ENCODE measurements around the gene PSKH1. TPM values are rescaled to one million over a fixed set of nuclear protein-coding genes. Genes with fewer than 3 reads are reported as not detected.

PSKH1 gene
- polyA plus RNA-seq, 1 donor from 2014 or later: 3.8 TPM

DNA sequence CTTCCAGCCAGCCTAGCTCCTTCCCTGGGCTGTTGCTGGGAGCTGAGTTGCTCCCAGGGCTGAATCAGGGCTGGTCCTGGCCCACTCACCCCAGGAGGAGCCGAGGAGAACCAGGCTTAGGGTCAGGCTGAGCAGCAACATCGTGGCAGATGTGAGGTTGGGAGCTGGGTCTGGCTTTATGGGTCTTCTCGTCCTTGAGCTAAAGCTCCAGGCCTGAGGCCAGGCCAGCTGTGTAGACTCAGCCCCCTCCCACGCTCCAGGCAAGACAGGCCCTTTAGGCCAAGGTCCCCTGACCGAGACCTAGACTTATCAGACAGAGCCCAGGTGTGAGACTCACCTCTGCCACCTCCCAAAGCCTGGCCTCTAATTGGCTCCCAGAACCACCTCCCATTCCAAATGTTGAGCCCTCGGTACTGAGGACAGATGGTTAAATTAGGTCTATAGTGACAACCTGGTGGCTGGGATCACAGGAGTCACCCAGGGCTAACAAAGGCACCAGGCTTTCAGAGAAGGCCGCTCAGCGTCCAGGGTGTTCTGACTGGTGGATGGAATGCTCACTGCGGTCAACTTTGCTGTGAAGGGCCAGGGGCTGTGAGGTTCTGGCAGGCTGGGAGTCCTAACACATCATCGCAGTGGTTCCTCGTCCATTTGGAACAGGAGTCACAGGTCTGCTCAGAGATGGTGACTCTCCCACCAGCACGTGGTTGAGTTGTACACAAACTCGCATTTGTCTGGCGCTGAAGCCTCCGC, 38.8 kb downstream of the PSKH1 start, which contains the start of gene CTRL:
Gene CTRL, minus strand, starts transcription at position 151 of the 750 bp plus-strand sequence. Its CDS starts 10 bp downstream, at position 141.
- H3K4me2 ChIP-seq (ENCODE audit: low read length): no peak within 1 kb of the TSS
- H4K20me1 ChIP-seq (ENCODE audit: insufficient read depth): no peaks in the 10 kb centered on the region
- H3K79me2 ChIP-seq (replicated peaks; ENCODE audit: insufficient read depth, low read length): no peaks in the 10 kb centered on the region
- H3K4me3 ChIP-seq (ENCODE audit: low read length): no peak within 1 kb of the TSS
- no peaks in the 10 kb centered on the region for H3K36me3 ChIP-seq (ENCODE audit: insufficient read depth, low read length)
- H3K9ac ChIP-seq (ENCODE audit: low read length): no peak within 1 kb of the TSS
- H3F3A ChIP-seq (ENCODE audit: insufficient read depth, low read length, poor library complexity, severe bottlenecking): no peaks in the 10 kb centered on the region
- no peak for TF ChIP-seq POLR2AphosphoS5 (IDR thresholded peaks at IDR 0.05)
- no peak for TF ChIP-seq EZH2 (IDR thresholded peaks at IDR 0.05; ENCODE audit: borderline replicate concordance, insufficient read depth, low read length, poor library complexity, severe bottlenecking)
- no peak for TF ChIP-seq MXI1 (conservative IDR thresholded peaks at IDR 0.05; ENCODE audit: poor library complexity, severe bottlenecking)
- TF ChIP-seq RAD21 (conservative IDR thresholded peaks at IDR 0.05): no peak
- no peak for TF ChIP-seq EP300 (conservative IDR thresholded peaks at IDR 0.05; ENCODE audit: poor library complexity, severe bottlenecking)
- no peak for TF ChIP-seq TAF1 (IDR thresholded peaks at IDR 0.05; ENCODE audit: low read depth)
- no peak for TF ChIP-seq REST (IDR thresholded peaks at IDR 0.05; ENCODE audit: borderline replicate concordance)
- H3K9me2 ChIP-seq (ENCODE audit: insufficient read depth, low read length): no peaks in the 10 kb centered on the region
- H3K27ac ChIP-seq (ENCODE audit: low read length): no peak within 1 kb of the TSS
- no peaks in the 10 kb centered on the region for H3K27me3 ChIP-seq (ENCODE audit: insufficient read depth, low read depth, low read length)
- no peak within 1 kb of the TSS for H2AFZ ChIP-seq (ENCODE audit: low read depth, low read length)
- no peaks in the 10 kb centered on the region for H3K9me3 ChIP-seq (ENCODE audit: low read length)

DNA sequence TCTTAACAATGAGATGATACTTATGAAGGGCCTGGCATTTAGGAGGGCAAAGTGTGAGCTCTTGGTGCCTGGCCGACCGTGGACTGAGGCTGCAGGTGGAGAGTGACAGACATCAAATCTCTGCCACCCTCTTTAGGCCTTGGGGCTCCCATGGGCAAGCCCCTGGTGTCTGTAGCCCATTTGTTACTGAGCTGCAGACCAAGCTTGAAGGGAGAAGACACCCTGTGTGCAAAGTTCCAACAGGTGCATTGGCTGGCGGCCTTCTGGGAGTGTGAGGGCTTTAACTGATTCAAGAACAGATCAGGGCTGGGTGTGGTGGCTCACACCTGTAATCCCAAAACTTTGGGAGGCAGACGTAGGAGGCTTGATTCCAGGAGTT, 39.4 kb downstream of the PSKH1 start:
- Histone ChIP-seq H3K9ac (ENCODE audit: low read length) (no peak overlapping the region), H3K9me3 (ENCODE audit: low read length) (no peaks in the 10 kb centered on the region), H3K79me2 (replicated peaks; ENCODE audit: insufficient read depth, low read length) (no peaks in the 10 kb centered on the region), H3K36me3 (ENCODE audit: insufficient read depth, low read length) (no peaks in the 10 kb centered on the region), H3K27me3 (ENCODE audit: insufficient read depth, low read depth, low read length) (no peaks in the 10 kb centered on the region), H3K4me3 (ENCODE audit: low read length) (no peak overlapping the region), H3K4me2 (ENCODE audit: low read length) (no peak overlapping the region), H3F3A (ENCODE audit: insufficient read depth, low read length, poor library complexity, severe bottlenecking) (no peaks in the 10 kb centered on the region), H3K9me2 (ENCODE audit: insufficient read depth, low read length) (no peaks in the 10 kb centered on the region), H3K27ac (ENCODE audit: low read length) (no peak overlapping the region), H2AFZ (ENCODE audit: low read depth, low read length) (no peak overlapping the region), H4K20me1 (ENCODE audit: insufficient read depth) (no peaks in the 10 kb centered on the region)
- TF ChIP-seq TAF1 (IDR thresholded peaks at IDR 0.05; ENCODE audit: low read depth): no peak
- TF ChIP-seq CTCF (IDR thresholded peaks at IDR 0.05; ENCODE audit: poor library complexity, severe bottlenecking): no peak
- TF ChIP-seq EP300 (conservative IDR thresholded peaks at IDR 0.05; ENCODE audit: poor library complexity, severe bottlenecking): no peak
- TF ChIP-seq RAD21 (conservative IDR thresholded peaks at IDR 0.05): no peak
- no peak for TF ChIP-seq SMC3 (conservative IDR thresholded peaks at IDR 0.05; ENCODE audit: poor library complexity)
- no peak for TF ChIP-seq POLR2AphosphoS5 (IDR thresholded peaks at IDR 0.05)
- TF ChIP-seq MXI1 (conservative IDR thresholded peaks at IDR 0.05; ENCODE audit: poor library complexity, severe bottlenecking): no peak
- no peak for TF ChIP-seq REST (IDR thresholded peaks at IDR 0.05; ENCODE audit: borderline replicate concordance)
- TF ChIP-seq EZH2 (IDR thresholded peaks at IDR 0.05; ENCODE audit: borderline replicate concordance, insufficient read depth, low read length, poor library complexity, severe bottlenecking): no peak
